B cell (primary cell): ENCODE results near the gene PPP2R5D. TPM values are rescaled to one million over a fixed set of nuclear protein-coding genes. Genes with fewer than 3 reads are reported as not detected.

Source experiments
- ATAC-seq: fragments of 200-7000 bp; cut with Tn5 transposase; one replicate; pipeline ENCODE4 v1.10.0; 2021; ENCODE audit warnings: low read depth, mild to moderate bottlenecking, moderate number of reproducible peaks, moderate library complexity
- CTCF ChIA-PET: fragments of 350-600 bp; sonication (Branson Sonifier 250); formaldehyde crosslinking; loops from one replicate; lab custom pipeline; 2021; ENCODE audit warnings: antibody characterized with exemption, inconsistent platforms; lab: Charles Lee
- POLR2A ChIA-PET: fragments of 350-600 bp; sonication (Branson Sonifier 250); formaldehyde crosslinking; loops from one replicate; lab custom pipeline; 2021; ENCODE audit warnings: antibody characterized with exemption; lab: Charles Lee
- DNase-seq: peaks from one replicate; pipeline ENCODE4 v3.0.0; 2013
- H2AFZ ChIP-seq: 2 replicates; pipeline ENCODE4 v1.6.1; 2012; ENCODE audit warnings: mild to moderate bottlenecking, low read depth, low read length; ENCODE audit not compliant: insufficient read depth, poor library complexity, severe bottlenecking
- H3K27ac ChIP-seq, 2 donors: 1 replicate in 1 of 2; 2 replicates in 1 of 2; pipeline ENCODE4 v1.5.1; 2012 to 2013; ENCODE audit warnings: low read length in 2 of 2, mild to moderate bottlenecking in 2 of 2, moderate library complexity in 1 of 2
- H3K27me3 ChIP-seq, 4 experiments: fragments of 200-600 bp in 1 of 4; sonication (generic) in 1 of 4; replicated peaks in 1 of 4; 1 replicate in 2 of 4; 2 replicates in 2 of 4; pipeline versions ENCODE4 v1.6.1 to v1.7.0; 2013 to 2016; ENCODE audit warnings: low read length in 3 of 4, mild to moderate bottlenecking in 2 of 4, mixed read lengths in 1 of 4, moderate library complexity in 1 of 4; ENCODE audit not compliant: insufficient read depth in 4 of 4, control insufficient read depth in 3 of 4; ENCODE audit errors: control extremely low read depth in 1 of 4
- H3K36me3 ChIP-seq, 2 experiments: replicated peaks in 1 of 2; 1 replicate in 1 of 2; 2 replicates in 1 of 2; pipeline versions ENCODE4 v1.6.1 to v1.7.1; 2013; ENCODE audit warnings: low read length in 1 of 2; ENCODE audit not compliant: insufficient read depth in 2 of 2, control insufficient read depth in 1 of 2; ENCODE audit errors: control extremely low read depth in 1 of 2, extremely low read depth in 1 of 2
- H3K4me1 ChIP-seq, 2 donors: fragments of 200-600 bp in 1 of 2; sonication (generic) in 1 of 2; 1 replicate in 1 of 2; 2 replicates in 1 of 2; pipeline versions ENCODE4 v1.5.1 to v1.6.1; 2013 to 2017; ENCODE audit warnings: low read length in 2 of 2; ENCODE audit not compliant: control insufficient read depth in 2 of 2, insufficient read depth in 2 of 2
- H3K4me2 ChIP-seq: replicated peaks from 2 replicates; pipeline ENCODE3; 2012; ENCODE audit warnings: mild to moderate bottlenecking, low read depth, low read length; ENCODE audit not compliant: poor library complexity, severe bottlenecking
- H3K4me3 ChIP-seq, 5 experiments: fragments of 200-600 bp in 1 of 5; sonication (generic) in 1 of 5; 1 replicate in 3 of 5; 2 replicates in 2 of 5; pipeline versions ENCODE4 v1.5.1 to v1.7.0; 2011 to 2016; ENCODE audit warnings: low read length in 4 of 5, mild to moderate bottlenecking in 4 of 5, low read depth in 2 of 5, control low read depth in 1 of 5, moderate library complexity in 1 of 5; ENCODE audit not compliant: insufficient read depth in 1 of 5; ENCODE audit errors: control extremely low read depth in 1 of 5, extremely low read depth in 1 of 5
- H3K79me2 ChIP-seq: fragments of 200-600 bp; sonication (generic); one replicate; pipeline ENCODE4 v1.6.0; 2016; ENCODE audit warnings: low read length; ENCODE audit not compliant: control insufficient read depth, insufficient read depth
- H3K9ac ChIP-seq: fragments of 200-600 bp; sonication (generic); 2 replicates; pipeline ENCODE4 v1.6.1; 2017; ENCODE audit warnings: mild to moderate bottlenecking, low read length, moderate library complexity
- H3K9me3 ChIP-seq, 3 donors: one replicate each; pipeline versions ENCODE4 v1.6.1 to v1.7.1; 2013; ENCODE audit warnings: low read length in 2 of 3; ENCODE audit not compliant: control insufficient read depth in 2 of 3, insufficient read depth in 1 of 3; ENCODE audit errors: control extremely low read depth in 1 of 3
- H4K20me1 ChIP-seq: 2 replicates; pipeline ENCODE4 v1.6.0; 2012; ENCODE audit warnings: mild to moderate bottlenecking, low read length; ENCODE audit not compliant: insufficient read depth, control insufficient read depth, poor library complexity, severe bottlenecking
- H3K27ac Mint-ChIP-seq: one replicate; pipeline ENCODE4 v1.8.0; 2021; ENCODE audit warnings: mixed read lengths
- H3K27me3 Mint-ChIP-seq: one replicate; pipeline ENCODE4 v1.8.0; 2021; ENCODE audit warnings: mixed read lengths
- H3K4me1 Mint-ChIP-seq: one replicate; pipeline ENCODE4 v1.8.0; 2021; ENCODE audit warnings: mixed read lengths
- H3K4me3 Mint-ChIP-seq: one replicate; pipeline ENCODE4 v1.8.0; 2021; ENCODE audit warnings: mixed read lengths
- H3K9me3 Mint-ChIP-seq: one replicate; pipeline ENCODE4 v1.8.0; 2022; ENCODE audit warnings: mixed read lengths; ENCODE audit not compliant: insufficient read depth
- CTCF ChIP-seq: fragments of 200-600 bp; IDR thresholded peaks from one replicate; pipeline ENCODE4 v1.8.0; 2022; ENCODE audit warnings: antibody characterized with exemption, mild to moderate bottlenecking
- EZH2 ChIP-seq: IDR thresholded peaks from 2 replicates; pipeline ENCODE4 v1.6.1; 2012; ENCODE audit warnings: borderline replicate concordance, low read depth, mild to moderate bottlenecking, moderate library complexity, low read length; ENCODE audit not compliant: insufficient read depth, poor library complexity, severe bottlenecking
- WGBS: methylation state at CpG from one replicate; pipeline ENCODE4 v1.1.5; 2013; ENCODE audit warnings: missing lambda C conversion rate; ENCODE audit not compliant: insufficient coverage; 5-methylcytosine and 5-hydroxymethylcytosine counted together
- intact Hi-C: fragments of 100-400 bp; cut with micrococcal nuclease; formaldehyde crosslinking; loops from one replicate; pipeline ENCODE4 v1.10.0; 2022
- polyA plus RNA-seq: library from polyadenylated mRNA; depleted of rRNA; stranded (reverse); fragments of >200 nt; gene quantifications from 2 replicates; pipeline ENCODE4 v1.2.3, GENCODE V29; 2012
- total RNA-seq, 2 donors: library from RNA; stranded (reverse); fragments of 120-200 nt in 1 of 2; gene quantifications; 1 replicate in 1 of 2; 2 replicates in 1 of 2; pipeline versions ENCODE4 v1.2.3 to v1.2.4, GENCODE V29; 2013 to 2022

Gene PPP2R5D
- total and polyA plus RNA-seq, 2 donors (not counting 1 experiment from before 2014, with no cell fraction given): 23.2 to 23.6 TPM

- peaks cover 5 to 76% of the 10 kb centered on the region in 2 experiments for H3K36me3 ChIP-seq
These were observed 45.2 kb upstream of the PPP2R5D start for GRCh38 chr6:42938987-42939809.

More at GRCh38 chr6:42938987-42939809, 45.2 kb upstream of the PPP2R5D start:
- H3K4me3 Mint-ChIP-seq: no peak overlapping the region
- Histone ChIP-seq H3K79me2 (peaks cover 51% of the 10 kb centered on the region), H3K4me2 (no peak overlapping the region), H3K9me3 (no peaks in the 10 kb centered on the region), H3K9ac (no peak overlapping the region), H3K27ac (no peak overlapping the region), H3K27me3 (no peaks in the 10 kb centered on the region), H3K4me3 (no peak overlapping the region), H3K4me1 (peaks cover 7 to 15% of the 10 kb centered on the region in 2 donors), H2AFZ (no peak overlapping the region), H4K20me1 (peaks cover 63% of the 10 kb centered on the region)
- intact Hi-C loops: no loop called here
- ChIA-PET POLR2A (no interaction called here), CTCF (interaction anchor here (0.6 to 1.1 kb wide), 2 partner anchors 43 to 567 kb away, joined by 3 read pairs; no protein-coding TSS in a partner anchor)
- no peak for DNase-seq
- no peaks in the 10 kb centered on the region for H3K9me3 Mint-ChIP-seq
- WGBS: 90% methylated on average over 4 of the region's 9 CpGs
- TF ChIP-seq EZH2: no peak
- no peak for TF ChIP-seq CTCF
- peaks cover 26% of the 10 kb centered on the region for H3K4me1 Mint-ChIP-seq
- H3K27ac Mint-ChIP-seq: peak overlapping the region; percentile 10
- ATAC-seq: no peak
- H3K27me3 Mint-ChIP-seq: no peaks in the 10 kb centered on the region
